Breast epithelium (tissue), 3 donors: ENCODE results near the gene ANO3.

ENCODE experiments used
- POLR2A ChIP-seq: fragments of 450-650 bp; IDR thresholded peaks from one replicate; pipeline ENCODE4 v1.6.1; 2016; ENCODE audit warnings: antibody characterized with exemption, mild to moderate bottlenecking, moderate library complexity
- POLR2AphosphoS5 ChIP-seq, 3 donors: sonication (generic); formaldehyde crosslinking; IDR thresholded peaks; one replicate each; pipeline ENCODE4 v1.6.1; 2017; ENCODE audit warnings: antibody characterized with exemption in 3 of 3
- TF ChIP-seq, protein P1 (sequence below), 3 donors: fragments of 450-650 bp; IDR thresholded peaks; one replicate each; pipeline ENCODE4 v1.5.1; 2016 to 2017; ENCODE audit warnings: antibody characterized with exemption in 3 of 3, mild to moderate bottlenecking in 3 of 3, moderate library complexity in 3 of 3

DNA sequence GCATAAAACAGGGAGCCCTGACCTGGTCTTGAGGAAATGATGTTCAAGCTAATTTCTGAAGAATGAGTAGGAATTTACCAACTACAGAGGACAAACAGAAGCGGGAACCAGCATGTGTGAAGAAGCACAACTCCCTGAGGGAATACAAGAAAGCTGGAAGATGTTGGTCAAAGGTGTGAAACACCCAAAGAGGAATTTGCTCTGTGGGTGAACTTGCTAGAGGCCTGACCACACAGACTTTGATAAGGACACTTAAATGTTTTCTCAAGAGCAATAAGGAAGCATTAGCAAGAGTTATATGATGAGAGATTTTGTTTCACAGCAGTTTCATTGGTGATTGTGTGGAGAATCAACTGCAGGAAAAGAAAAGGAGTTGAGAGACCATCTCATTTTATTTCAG is 372.3 kb downstream of the ANO3 start:
- TF ChIP-seq POLR2AphosphoS5 (IDR thresholded peaks at IDR 0.05) (no peak), POLR2A (no peak)
- TF ChIP-seq, protein P1, sequence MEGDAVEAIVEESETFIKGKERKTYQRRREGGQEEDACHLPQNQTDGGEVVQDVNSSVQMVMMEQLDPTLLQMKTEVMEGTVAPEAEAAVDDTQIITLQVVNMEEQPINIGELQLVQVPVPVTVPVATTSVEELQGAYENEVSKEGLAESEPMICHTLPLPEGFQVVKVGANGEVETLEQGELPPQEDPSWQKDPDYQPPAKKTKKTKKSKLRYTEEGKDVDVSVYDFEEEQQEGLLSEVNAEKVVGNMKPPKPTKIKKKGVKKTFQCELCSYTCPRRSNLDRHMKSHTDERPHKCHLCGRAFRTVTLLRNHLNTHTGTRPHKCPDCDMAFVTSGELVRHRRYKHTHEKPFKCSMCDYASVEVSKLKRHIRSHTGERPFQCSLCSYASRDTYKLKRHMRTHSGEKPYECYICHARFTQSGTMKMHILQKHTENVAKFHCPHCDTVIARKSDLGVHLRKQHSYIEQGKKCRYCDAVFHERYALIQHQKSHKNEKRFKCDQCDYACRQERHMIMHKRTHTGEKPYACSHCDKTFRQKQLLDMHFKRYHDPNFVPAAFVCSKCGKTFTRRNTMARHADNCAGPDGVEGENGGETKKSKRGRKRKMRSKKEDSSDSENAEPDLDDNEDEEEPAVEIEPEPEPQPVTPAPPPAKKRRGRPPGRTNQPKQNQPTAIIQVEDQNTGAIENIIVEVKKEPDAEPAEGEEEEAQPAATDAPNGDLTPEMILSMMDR (IDR thresholded peaks at IDR 0.05): no peak
